Mesothelial cell of epicardium (in vitro differentiated cells): ENCODE data around the gene ZNF23. TPM values are rescaled to one million over a fixed set of nuclear protein-coding genes. Genes with fewer than 3 reads are reported as not detected.

Source experiments
- DNase-seq, 2 experiments: peaks; one replicate each; pipeline ENCODE4 v3.0.0; 2021; ENCODE audit warnings: low spot score in 2 of 2; ENCODE audit not compliant: unreplicated experiment in 2 of 2
- H3K27ac Mint-ChIP-seq: 2 replicates; pipeline ENCODE4 v1.8.0; 2021; ENCODE audit warnings: mixed read lengths
- H3K27me3 Mint-ChIP-seq: 2 replicates; pipeline ENCODE4 v1.8.0; 2021; ENCODE audit warnings: low read depth, mixed read lengths
- H3K36me3 Mint-ChIP-seq: 2 replicates; pipeline ENCODE4 v1.8.0; 2021; ENCODE audit warnings: mixed read lengths
- H3K4me1 Mint-ChIP-seq: 2 replicates; pipeline ENCODE4 v1.8.0; 2021; ENCODE audit warnings: mixed read lengths
- H3K4me3 Mint-ChIP-seq: 2 replicates; pipeline ENCODE4 v1.8.0; 2021; ENCODE audit warnings: mild to moderate bottlenecking, moderate library complexity, mixed read lengths
- H3K9me3 Mint-ChIP-seq: 2 replicates; pipeline ENCODE4 v1.8.0; 2021; ENCODE audit warnings: mixed read lengths
- total RNA-seq: library from RNA; stranded (reverse); gene quantifications from 3 replicates; pipeline ENCODE4 v1.2.1, GENCODE V29; 2021
- TF ChIP-seq, protein P1 (sequence below): fragments of 200-600 bp; sonication (generic); IDR thresholded peaks from one replicate; pipeline ENCODE4 v1.5.0; 2021; ENCODE audit warnings: antibody characterized with exemption; ENCODE audit not compliant: unreplicated experiment

Gene ZNF23
- total RNA-seq, 1 donor from 2014 or later: 12.8 TPM

DNA sequence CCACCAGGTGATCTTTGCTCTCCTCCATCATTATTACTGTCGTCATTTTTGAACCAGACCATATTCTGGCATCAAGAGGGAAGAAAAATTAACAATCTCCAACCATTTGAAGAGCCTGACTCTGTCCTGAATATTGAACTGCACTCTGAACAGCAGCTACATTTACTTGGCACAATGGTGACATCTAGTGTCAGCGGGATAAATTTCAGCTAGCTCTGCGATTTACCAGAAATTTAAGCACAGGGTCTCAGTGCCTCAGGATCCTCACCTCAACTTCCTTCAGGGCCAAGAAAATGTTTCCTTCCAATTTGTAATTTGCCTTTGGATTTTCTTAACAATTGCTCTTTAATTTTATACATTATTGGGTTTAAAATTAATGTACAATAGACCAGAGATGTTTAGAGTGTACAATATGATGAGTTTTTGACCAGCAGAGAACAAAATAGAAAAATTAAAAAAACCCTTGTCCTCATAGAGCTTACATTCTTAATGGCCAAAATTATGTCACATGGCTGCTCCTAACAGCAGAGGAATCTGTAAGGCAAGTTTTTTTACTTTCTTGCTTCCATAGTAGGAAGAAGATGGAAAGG lies 37.8 kb upstream of the ZNF23 start:
- Mint-ChIP-seq H3K36me3 (no peaks in the 10 kb centered on the region), H3K4me1 (no peaks in the 10 kb centered on the region), H3K27ac (no peak overlapping the region), H3K27me3 (peaks cover 24% of the 10 kb centered on the region), H3K4me3 (no peak overlapping the region), H3K9me3 (no peaks in the 10 kb centered on the region)
- peak in 1 of 2 experiments; percentile 52 for DNase-seq
- TF ChIP-seq, protein P1, sequence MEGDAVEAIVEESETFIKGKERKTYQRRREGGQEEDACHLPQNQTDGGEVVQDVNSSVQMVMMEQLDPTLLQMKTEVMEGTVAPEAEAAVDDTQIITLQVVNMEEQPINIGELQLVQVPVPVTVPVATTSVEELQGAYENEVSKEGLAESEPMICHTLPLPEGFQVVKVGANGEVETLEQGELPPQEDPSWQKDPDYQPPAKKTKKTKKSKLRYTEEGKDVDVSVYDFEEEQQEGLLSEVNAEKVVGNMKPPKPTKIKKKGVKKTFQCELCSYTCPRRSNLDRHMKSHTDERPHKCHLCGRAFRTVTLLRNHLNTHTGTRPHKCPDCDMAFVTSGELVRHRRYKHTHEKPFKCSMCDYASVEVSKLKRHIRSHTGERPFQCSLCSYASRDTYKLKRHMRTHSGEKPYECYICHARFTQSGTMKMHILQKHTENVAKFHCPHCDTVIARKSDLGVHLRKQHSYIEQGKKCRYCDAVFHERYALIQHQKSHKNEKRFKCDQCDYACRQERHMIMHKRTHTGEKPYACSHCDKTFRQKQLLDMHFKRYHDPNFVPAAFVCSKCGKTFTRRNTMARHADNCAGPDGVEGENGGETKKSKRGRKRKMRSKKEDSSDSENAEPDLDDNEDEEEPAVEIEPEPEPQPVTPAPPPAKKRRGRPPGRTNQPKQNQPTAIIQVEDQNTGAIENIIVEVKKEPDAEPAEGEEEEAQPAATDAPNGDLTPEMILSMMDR: peak; percentile 53

DNA sequence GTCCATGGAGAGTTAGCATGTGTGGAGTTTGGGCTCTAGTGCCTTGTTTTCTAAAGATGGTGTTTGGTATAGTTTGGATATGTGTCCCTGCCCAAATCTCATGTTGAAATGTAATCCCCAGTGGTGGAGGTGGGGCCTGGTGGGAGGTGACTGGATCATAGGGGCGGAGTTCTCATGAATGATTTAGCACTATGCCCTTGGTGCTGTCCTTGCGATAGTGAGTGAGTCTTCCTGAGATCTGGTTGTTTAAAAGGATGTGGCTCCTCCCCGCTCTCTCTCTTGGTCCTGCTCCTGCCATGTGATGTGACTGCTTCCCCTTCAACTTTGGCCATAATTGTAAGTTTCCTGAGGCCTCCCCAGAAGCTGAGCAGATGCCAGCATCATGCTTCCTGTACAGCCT lies 36.0 kb upstream of the ZNF23 start:
- TF ChIP-seq, protein P1: no peak
- Mint-ChIP-seq H3K9me3 (no peaks in the 10 kb centered on the region), H3K27ac (no peak overlapping the region), H3K4me3 (no peak overlapping the region), H3K4me1 (no peaks in the 10 kb centered on the region), H3K27me3 (peaks cover 19% of the 10 kb centered on the region), H3K36me3 (no peaks in the 10 kb centered on the region)
- no peak for DNase-seq

DNA sequence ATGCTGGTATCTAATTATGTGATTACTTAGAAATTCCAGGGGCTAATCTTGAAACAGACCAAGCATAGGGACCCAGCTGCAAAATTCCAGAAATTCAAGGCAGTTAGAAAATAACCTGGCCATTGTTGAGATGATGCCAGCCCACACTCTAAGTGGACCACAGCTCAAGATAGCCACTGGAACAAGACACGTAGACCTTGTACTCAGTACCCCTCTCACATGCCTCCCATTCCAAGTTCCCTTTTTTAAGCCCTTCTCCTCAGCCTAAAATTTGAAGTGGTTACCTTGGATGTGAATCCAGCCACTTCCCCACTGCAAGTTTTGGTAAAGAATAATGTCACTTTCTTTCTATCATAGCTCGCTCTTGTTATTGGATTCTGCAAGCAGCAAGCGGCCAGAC lies 31.2 kb upstream of the ZNF23 start:
- no peak for DNase-seq
- Mint-ChIP-seq H3K27me3 (peaks cover 30% of the 10 kb centered on the region), H3K27ac (no peak overlapping the region), H3K9me3 (no peaks in the 10 kb centered on the region), H3K4me3 (no peak overlapping the region), H3K4me1 (no peaks in the 10 kb centered on the region), H3K36me3 (no peaks in the 10 kb centered on the region)
- TF ChIP-seq, protein P1: no peak

DNA sequence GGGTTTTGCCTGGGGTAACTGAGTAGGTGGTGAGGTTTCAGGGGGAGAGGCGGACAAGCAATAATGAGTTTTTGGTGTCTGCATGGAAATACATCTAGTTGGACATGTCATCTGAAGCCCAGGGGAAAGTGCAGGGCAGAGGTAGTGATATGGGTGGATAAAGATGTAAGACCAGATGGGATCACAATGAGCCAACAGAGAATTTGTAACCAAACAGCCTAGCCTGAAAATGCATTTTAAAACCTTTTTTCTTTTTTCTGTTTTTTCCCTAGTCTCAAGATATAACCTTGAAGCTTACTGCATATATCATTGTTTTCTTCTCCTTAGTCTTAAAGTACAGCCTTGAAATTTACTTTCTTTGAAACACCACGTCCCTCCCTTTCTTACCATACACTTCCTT lies 30.7 kb upstream of the ZNF23 start:
- TF ChIP-seq, protein P1: no peak

DNA sequence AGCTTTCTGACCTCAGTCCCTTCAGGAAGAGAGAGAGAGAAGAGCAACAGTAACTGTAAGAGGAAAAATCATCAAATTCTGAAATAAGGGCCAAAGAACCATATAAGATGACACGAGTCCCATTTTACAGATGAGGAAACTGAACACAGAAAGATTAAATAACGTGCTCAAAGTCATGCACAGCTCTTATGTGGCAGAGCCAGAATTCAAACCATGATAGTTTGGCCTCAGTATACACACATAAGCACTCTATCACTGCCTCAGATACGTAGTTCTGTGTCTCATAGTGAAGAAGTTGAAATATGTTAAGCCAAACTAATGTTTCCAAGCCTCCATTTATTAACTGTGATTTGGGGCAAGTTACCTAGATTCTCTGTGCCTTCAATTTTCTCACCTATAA lies 29.0 kb upstream of the ZNF23 start:
- no peaks in the 10 kb centered on the region for H3K4me1 Mint-ChIP-seq
- H3K27ac Mint-ChIP-seq: no peak overlapping the region
- H3K36me3 Mint-ChIP-seq: no peaks in the 10 kb centered on the region
- TF ChIP-seq, protein P1: no peak
- H3K4me3 Mint-ChIP-seq: no peak overlapping the region
- DNase-seq: no peak
- H3K9me3 Mint-ChIP-seq: no peaks in the 10 kb centered on the region
- H3K27me3 Mint-ChIP-seq: peaks cover 29% of the 10 kb centered on the region

More for the DNA sequence above, 30.7 kb upstream of the ZNF23 start:
- DNase-seq: no peak
- H3K4me3 Mint-ChIP-seq: no peak overlapping the region
- no peak overlapping the region for H3K27ac Mint-ChIP-seq
- no peaks in the 10 kb centered on the region for H3K4me1 Mint-ChIP-seq
- no peaks in the 10 kb centered on the region for H3K9me3 Mint-ChIP-seq
- no peaks in the 10 kb centered on the region for H3K36me3 Mint-ChIP-seq
- H3K27me3 Mint-ChIP-seq: peaks cover 27% of the 10 kb centered on the region

DNA sequence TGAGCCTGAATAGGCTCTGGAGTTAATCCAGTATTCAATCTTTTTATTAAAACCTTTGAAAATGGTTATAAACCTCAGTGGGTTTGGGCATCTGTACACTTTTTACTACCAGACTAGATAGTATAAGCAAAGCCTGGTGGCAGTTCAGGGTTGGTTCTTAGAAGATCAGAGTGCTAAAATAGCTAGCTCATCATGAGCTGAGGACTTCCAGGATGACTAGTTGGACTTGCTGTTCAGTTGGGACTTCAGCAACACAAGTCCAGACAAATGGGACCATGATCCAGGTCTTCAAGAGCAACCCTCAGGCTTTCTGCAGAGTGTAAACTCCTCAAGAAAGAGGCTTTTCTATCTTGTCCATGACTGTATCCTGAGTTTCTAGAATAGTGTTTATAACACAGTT lies 28.3 kb upstream of the ZNF23 start:
- TF ChIP-seq, protein P1: no peak
- H3K4me1 Mint-ChIP-seq: no peaks in the 10 kb centered on the region
- H3K27me3 Mint-ChIP-seq: peaks cover 29% of the 10 kb centered on the region
- H3K9me3 Mint-ChIP-seq: no peaks in the 10 kb centered on the region
- H3K4me3 Mint-ChIP-seq: no peak overlapping the region
- no peaks in the 10 kb centered on the region for H3K36me3 Mint-ChIP-seq
- no peak overlapping the region for H3K27ac Mint-ChIP-seq
- DNase-seq: no peak
